HEK293 (cell line): ENCODE results near the gene HNRNPM.

Source experiments
- GLIS1 ChIP-seq: fragments of 450-650 bp; formaldehyde crosslinking; IDR thresholded peaks from 2 replicates; pipeline ENCODE4 v1.5.1; 2016; ENCODE audit warnings: missing biosample characterization, missing genetic modification characterization
- GLIS2 ChIP-seq: fragments of 450-650 bp; formaldehyde crosslinking; IDR thresholded peaks from 2 replicates; pipeline ENCODE4 v1.5.1; 2016; ENCODE audit warnings: missing biosample characterization, missing genetic modification characterization
- KLF10 ChIP-seq: fragments of 450-650 bp; IDR thresholded peaks from 2 replicates; pipeline ENCODE4 v1.5.1; 2018; ENCODE audit warnings: missing biosample characterization, mild to moderate bottlenecking, missing genetic modification characterization
- SALL2 ChIP-seq: fragments of 450-650 bp; formaldehyde crosslinking; IDR thresholded peaks from 2 replicates; pipeline ENCODE4 v1.5.0; 2017; ENCODE audit warnings: missing biosample characterization, mild to moderate bottlenecking, missing genetic modification characterization, borderline replicate concordance
- SP3 ChIP-seq: fragments of 450-650 bp; formaldehyde crosslinking; IDR thresholded peaks from 2 replicates; pipeline ENCODE4 v1.5.1; 2016; ENCODE audit warnings: missing biosample characterization, missing genetic modification characterization
- TCF7L2 ChIP-seq: IDR thresholded peaks from 2 replicates; pipeline ENCODE4 v1.6.1; 2011; ENCODE audit warnings: low read depth, mild to moderate bottlenecking, inconsistent platforms, low read length, moderate library complexity, borderline replicate concordance
- TRIM28 ChIP-seq: IDR thresholded peaks from 2 replicates; pipeline ENCODE4 v1.6.1; 2011; ENCODE audit warnings: low read length, control low read depth, borderline replicate concordance
- YY1 ChIP-seq: fragments of 450-650 bp; formaldehyde crosslinking; IDR thresholded peaks from 2 replicates; pipeline ENCODE4 v1.5.1; 2018; ENCODE audit warnings: missing biosample characterization, missing genetic modification characterization
- ZBTB48 ChIP-seq: fragments of 450-650 bp; formaldehyde crosslinking; IDR thresholded peaks from 2 replicates; pipeline ENCODE4 v1.5.1; 2016; ENCODE audit warnings: missing biosample characterization, missing genetic modification characterization
- ZNF140 ChIP-seq: fragments of 450-650 bp; formaldehyde crosslinking; IDR thresholded peaks from 2 replicates; pipeline ENCODE4 v1.5.1; 2016; ENCODE audit warnings: missing biosample characterization, missing genetic modification characterization
- ZNF175 ChIP-seq: fragments of 450-650 bp; formaldehyde crosslinking; IDR thresholded peaks from 2 replicates; pipeline ENCODE4 v1.5.1; 2016; ENCODE audit warnings: missing biosample characterization, missing genetic modification characterization
- ZNF19 ChIP-seq: fragments of 450-650 bp; formaldehyde crosslinking; IDR thresholded peaks from 2 replicates; pipeline ENCODE4; 2016; ENCODE audit warnings: missing biosample characterization, missing genetic modification characterization, low read depth
- ZNF211 ChIP-seq: fragments of 450-650 bp; formaldehyde crosslinking; IDR thresholded peaks from 2 replicates; pipeline ENCODE4 v1.5.1; 2016; ENCODE audit warnings: low read depth, missing biosample characterization, missing genetic modification characterization
- ZNF292 ChIP-seq: fragments of 450-650 bp; formaldehyde crosslinking; IDR thresholded peaks from 2 replicates; pipeline ENCODE4 v1.5.1; 2016; ENCODE audit warnings: low read depth, missing biosample characterization, missing genetic modification characterization, borderline replicate concordance
- ZNF341 ChIP-seq: fragments of 450-650 bp; formaldehyde crosslinking; IDR thresholded peaks from 2 replicates; pipeline ENCODE4; 2016; ENCODE audit warnings: low read depth, missing biosample characterization, missing genetic modification characterization
- ZNF426 ChIP-seq: fragments of 450-650 bp; formaldehyde crosslinking; IDR thresholded peaks from 2 replicates; pipeline ENCODE4 v1.5.1; 2017; ENCODE audit warnings: missing biosample characterization, missing genetic modification characterization, mild to moderate bottlenecking, inconsistent platforms, moderate library complexity
- ZNF473 ChIP-seq: fragments of 450-650 bp; formaldehyde crosslinking; IDR thresholded peaks from 2 replicates; pipeline ENCODE4 v1.5.1; 2017; ENCODE audit warnings: missing biosample characterization, missing genetic modification characterization
- ZNF548 ChIP-seq: fragments of 450-650 bp; formaldehyde crosslinking; IDR thresholded peaks from 2 replicates; pipeline ENCODE4 v1.5.1; 2016; ENCODE audit warnings: missing biosample characterization, missing genetic modification characterization
- ZNF623 ChIP-seq: fragments of 450-650 bp; formaldehyde crosslinking; IDR thresholded peaks from 2 replicates; pipeline ENCODE4 v1.5.1; 2016; ENCODE audit warnings: missing biosample characterization, missing genetic modification characterization
- ZNF660 ChIP-seq: fragments of 450-650 bp; IDR thresholded peaks from 2 replicates; pipeline ENCODE4 v1.5.1; 2018; ENCODE audit warnings: missing biosample characterization, mild to moderate bottlenecking, missing genetic modification characterization
- ZNF747 ChIP-seq: fragments of 450-650 bp; formaldehyde crosslinking; IDR thresholded peaks from 2 replicates; pipeline ENCODE4 v1.5.1; 2016; ENCODE audit warnings: missing biosample characterization, missing genetic modification characterization
- TF ChIP-seq, protein P1 (sequence below): fragments of 450-650 bp; formaldehyde crosslinking; IDR thresholded peaks from 2 replicates; pipeline ENCODE4 v1.5.1; 2016; ENCODE audit warnings: missing biosample characterization, missing genetic modification characterization
- TF ChIP-seq, protein P2 (sequence below): fragments of 450-650 bp; formaldehyde crosslinking; IDR thresholded peaks from 2 replicates; pipeline ENCODE4 v1.5.1; 2016; ENCODE audit warnings: missing biosample characterization, missing genetic modification characterization
- TF ChIP-seq, protein P3 (sequence below): fragments of 450-650 bp; formaldehyde crosslinking; IDR thresholded peaks from 2 replicates; pipeline ENCODE4 v1.5.1; 2017; ENCODE audit warnings: missing biosample characterization, missing genetic modification characterization
- TF ChIP-seq, protein P4 (sequence below): fragments of 450-650 bp; formaldehyde crosslinking; IDR thresholded peaks from 2 replicates; pipeline ENCODE4 v1.5.1; 2017; ENCODE audit warnings: missing biosample characterization, missing genetic modification characterization
- TF ChIP-seq, protein P5 (sequence below): fragments of 450-650 bp; formaldehyde crosslinking; IDR thresholded peaks from 2 replicates; pipeline ENCODE4 v1.5.1; 2016; ENCODE audit warnings: missing biosample characterization, missing genetic modification characterization

Gene HNRNPM

DNA sequence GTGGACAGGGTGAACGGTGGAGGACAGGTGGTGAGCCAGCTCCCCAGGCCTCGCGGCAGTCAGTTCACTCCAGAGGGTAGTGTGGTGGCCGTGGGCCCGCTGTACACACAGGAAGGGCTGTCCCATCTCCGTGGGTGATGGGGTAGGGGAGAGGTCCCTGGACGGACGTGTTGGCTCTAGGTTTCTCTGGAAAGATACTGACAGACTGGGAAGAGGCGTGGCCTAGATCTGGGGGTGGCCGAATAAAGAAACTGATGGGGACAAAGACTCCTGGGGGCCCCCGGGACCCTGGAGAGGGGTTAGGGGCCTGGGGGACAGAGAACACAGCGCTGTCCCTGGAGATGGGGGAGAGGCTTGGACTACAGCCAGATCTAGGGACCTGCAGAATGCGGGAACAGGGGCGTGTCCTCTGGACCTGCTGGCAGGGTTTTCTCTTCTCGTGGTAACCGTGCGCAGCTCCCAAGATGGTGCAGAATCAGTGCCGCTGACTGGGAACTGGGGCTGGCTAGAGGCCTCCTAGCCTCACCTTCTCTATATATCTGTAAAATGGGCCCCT, 61.7 kb downstream of the HNRNPM start (continued):
- TF ChIP-seq, protein P1, sequence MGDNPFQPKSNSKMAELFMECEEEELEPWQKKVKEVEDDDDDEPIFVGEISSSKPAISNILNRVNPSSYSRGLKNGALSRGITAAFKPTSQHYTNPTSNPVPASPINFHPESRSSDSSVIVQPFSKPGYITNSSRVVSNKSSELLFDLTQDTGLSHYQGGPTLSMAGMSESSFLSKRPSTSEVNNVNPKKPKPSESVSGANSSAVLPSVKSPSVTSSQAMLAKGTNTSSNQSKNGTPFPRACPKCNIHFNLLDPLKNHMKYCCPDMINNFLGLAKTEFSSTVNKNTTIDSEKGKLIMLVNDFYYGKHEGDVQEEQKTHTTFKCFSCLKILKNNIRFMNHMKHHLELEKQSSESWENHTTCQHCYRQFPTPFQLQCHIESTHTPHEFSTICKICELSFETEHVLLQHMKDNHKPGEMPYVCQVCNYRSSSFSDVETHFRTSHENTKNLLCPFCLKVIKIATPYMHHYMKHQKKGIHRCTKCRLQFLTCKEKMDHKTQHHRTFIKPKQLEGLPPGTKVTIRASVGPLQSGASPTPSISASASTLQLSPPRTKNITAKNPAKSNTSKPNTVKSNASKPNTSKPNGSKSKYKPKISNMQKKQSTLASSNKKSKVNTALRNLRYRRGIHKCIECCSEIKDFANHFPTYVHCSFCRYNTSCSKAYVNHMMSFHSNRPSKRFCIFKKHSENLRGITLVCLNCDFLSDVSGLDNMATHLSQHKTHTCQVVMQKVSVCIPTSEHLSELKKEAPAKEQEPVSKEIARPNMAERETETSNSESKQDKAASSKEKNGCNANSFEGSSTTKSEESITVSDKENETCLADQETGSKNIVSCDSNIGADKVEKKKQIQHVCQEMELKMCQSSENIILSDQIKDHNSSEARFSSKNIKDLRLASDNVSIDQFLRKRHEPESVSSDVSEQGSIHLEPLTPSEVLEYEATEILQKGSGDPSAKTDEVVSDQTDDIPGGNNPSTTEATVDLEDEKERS (tag by site-specific recombination) = no peak
- no peak for TF ChIP-seq ZNF747 (tag by site-specific recombination)
- TF ChIP-seq GLIS1 (tag by site-specific recombination) = 0 out of 2 replicates have a peak, but pooled peaks have one; percentile 15
- TF ChIP-seq ZNF19 = no peak
- no peak for TF ChIP-seq ZNF548
- no peak for TF ChIP-seq TCF7L2
- TF ChIP-seq, protein P2, sequence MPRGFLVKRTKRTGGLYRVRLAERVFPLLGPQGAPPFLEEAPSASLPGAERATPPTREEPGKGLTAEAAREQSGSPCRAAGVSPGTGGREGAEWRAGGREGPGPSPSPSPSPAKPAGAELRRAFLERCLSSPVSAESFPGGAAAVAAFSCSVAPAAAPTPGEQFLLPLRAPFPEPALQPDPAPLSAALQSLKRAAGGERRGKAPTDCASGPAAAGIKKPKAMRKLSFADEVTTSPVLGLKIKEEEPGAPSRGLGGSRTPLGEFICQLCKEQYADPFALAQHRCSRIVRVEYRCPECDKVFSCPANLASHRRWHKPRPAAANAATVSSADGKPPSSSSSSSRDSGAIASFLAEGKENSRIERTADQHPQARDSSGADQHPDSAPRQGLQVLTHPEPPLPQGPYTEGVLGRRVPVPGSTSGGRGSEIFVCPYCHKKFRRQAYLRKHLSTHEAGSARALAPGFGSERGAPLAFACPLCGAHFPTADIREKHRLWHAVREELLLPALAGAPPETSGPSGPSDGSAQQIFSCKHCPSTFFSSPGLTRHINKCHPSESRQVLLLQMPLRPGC (tag by site-specific recombination) = no peak
- TF ChIP-seq SP3 (tag by site-specific recombination) = peak; percentile 35
- TF ChIP-seq ZNF660 (tag by site-specific recombination) = no peak
- no peak for TF ChIP-seq ZNF175
- no peak for TF ChIP-seq ZNF623 (tag by site-specific recombination)
- TF ChIP-seq, protein P3, sequence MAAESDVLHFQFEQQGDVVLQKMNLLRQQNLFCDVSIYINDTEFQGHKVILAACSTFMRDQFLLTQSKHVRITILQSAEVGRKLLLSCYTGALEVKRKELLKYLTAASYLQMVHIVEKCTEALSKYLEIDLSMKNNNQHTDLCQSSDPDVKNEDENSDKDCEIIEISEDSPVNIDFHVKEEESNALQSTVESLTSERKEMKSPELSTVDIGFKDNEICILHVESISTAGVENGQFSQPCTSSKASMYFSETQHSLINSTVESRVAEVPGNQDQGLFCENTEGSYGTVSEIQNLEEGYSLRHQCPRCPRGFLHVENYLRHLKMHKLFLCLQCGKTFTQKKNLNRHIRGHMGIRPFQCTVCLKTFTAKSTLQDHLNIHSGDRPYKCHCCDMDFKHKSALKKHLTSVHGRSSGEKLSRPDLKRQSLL (tag by site-specific recombination) = peak; percentile 94
- TF ChIP-seq ZNF211 (tag by site-specific recombination) = no peak
- TF ChIP-seq, protein P4, sequence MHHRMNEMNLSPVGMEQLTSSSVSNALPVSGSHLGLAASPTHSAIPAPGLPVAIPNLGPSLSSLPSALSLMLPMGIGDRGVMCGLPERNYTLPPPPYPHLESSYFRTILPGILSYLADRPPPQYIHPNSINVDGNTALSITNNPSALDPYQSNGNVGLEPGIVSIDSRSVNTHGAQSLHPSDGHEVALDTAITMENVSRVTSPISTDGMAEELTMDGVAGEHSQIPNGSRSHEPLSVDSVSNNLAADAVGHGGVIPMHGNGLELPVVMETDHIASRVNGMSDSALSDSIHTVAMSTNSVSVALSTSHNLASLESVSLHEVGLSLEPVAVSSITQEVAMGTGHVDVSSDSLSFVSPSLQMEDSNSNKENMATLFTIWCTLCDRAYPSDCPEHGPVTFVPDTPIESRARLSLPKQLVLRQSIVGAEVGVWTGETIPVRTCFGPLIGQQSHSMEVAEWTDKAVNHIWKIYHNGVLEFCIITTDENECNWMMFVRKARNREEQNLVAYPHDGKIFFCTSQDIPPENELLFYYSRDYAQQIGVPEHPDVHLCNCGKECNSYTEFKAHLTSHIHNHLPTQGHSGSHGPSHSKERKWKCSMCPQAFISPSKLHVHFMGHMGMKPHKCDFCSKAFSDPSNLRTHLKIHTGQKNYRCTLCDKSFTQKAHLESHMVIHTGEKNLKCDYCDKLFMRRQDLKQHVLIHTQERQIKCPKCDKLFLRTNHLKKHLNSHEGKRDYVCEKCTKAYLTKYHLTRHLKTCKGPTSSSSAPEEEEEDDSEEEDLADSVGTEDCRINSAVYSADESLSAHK = no peak
- no peak; the same call in 1 of the 2 replicates for TF ChIP-seq KLF10
- no peak for TF ChIP-seq ZNF341
- no peak for TF ChIP-seq TRIM28
- peak; percentile 94 for TF ChIP-seq ZBTB48 (tag by site-specific recombination)
- TF ChIP-seq, protein P5, sequence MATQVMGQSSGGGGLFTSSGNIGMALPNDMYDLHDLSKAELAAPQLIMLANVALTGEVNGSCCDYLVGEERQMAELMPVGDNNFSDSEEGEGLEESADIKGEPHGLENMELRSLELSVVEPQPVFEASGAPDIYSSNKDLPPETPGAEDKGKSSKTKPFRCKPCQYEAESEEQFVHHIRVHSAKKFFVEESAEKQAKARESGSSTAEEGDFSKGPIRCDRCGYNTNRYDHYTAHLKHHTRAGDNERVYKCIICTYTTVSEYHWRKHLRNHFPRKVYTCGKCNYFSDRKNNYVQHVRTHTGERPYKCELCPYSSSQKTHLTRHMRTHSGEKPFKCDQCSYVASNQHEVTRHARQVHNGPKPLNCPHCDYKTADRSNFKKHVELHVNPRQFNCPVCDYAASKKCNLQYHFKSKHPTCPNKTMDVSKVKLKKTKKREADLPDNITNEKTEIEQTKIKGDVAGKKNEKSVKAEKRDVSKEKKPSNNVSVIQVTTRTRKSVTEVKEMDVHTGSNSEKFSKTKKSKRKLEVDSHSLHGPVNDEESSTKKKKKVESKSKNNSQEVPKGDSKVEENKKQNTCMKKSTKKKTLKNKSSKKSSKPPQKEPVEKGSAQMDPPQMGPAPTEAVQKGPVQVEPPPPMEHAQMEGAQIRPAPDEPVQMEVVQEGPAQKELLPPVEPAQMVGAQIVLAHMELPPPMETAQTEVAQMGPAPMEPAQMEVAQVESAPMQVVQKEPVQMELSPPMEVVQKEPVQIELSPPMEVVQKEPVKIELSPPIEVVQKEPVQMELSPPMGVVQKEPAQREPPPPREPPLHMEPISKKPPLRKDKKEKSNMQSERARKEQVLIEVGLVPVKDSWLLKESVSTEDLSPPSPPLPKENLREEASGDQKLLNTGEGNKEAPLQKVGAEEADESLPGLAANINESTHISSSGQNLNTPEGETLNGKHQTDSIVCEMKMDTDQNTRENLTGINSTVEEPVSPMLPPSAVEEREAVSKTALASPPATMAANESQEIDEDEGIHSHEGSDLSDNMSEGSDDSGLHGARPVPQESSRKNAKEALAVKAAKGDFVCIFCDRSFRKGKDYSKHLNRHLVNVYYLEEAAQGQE = no peak
- no peak for TF ChIP-seq ZNF473 (tag by site-specific recombination)
- no peak for TF ChIP-seq ZNF426 (tag by site-specific recombination)
- TF ChIP-seq GLIS2 (tag by site-specific recombination) = peak; percentile 3; the same call in 1 of the 2 replicates
- no peak for TF ChIP-seq YY1
- TF ChIP-seq ZNF140 (tag by site-specific recombination) = no peak
- no peak for TF ChIP-seq ZNF292 (tag by site-specific recombination)
- no peak for TF ChIP-seq SALL2 (tag by site-specific recombination)
